Measurements from ENCODE around the gene CACNA2D2. TPM values are rescaled to one million over a fixed set of nuclear protein-coding genes. Genes with fewer than 3 reads are reported as not detected.
A peak's percentile ranks its signal among the peaks of the same experiment; 100 is the strongest.

CACNA2D2 gene
- total RNA-seq, 1 experiment from 2014 or later: not detected

Small RNA genes within 50 kb of the gene (small RNA-seq; reads per million reads assigned to genes)
- 2.6 reads per million, percentile 62 among the genes with 10 or more reads in this experiment for gene RNA5SP131

Other genes with a start within 250 kb of the CACNA2D2 start
- gene SEMA3B, start 234.5 kb downstream of the CACNA2D2 start, total RNA-seq (2014; rRNA removed; shearing (Covaris generic); ENCODE audit: low replicate concordance): 0.15 and 0.29 TPM in 2 replicates
- 0.14 TPM in 1 of 2 replicates, not detected in the other for gene LSMEM2, start 224.5 kb downstream of the CACNA2D2 start, total RNA-seq (2014; rRNA removed; shearing (Covaris generic); ENCODE audit: low replicate concordance)
- gene IFRD2, start 211.2 kb downstream of the CACNA2D2 start, total RNA-seq (2014; rRNA removed; shearing (Covaris generic); ENCODE audit: low replicate concordance): 75.2 and 82.1 TPM in 2 replicates
- 9.3 and 17.2 TPM in 2 replicates for gene HYAL3, start 204.2 kb downstream of the CACNA2D2 start, total RNA-seq (2014; rRNA removed; shearing (Covaris generic); ENCODE audit: low replicate concordance)
- 18.1 and 20.3 TPM in 2 replicates for gene NAA80, start 204.2 kb downstream of the CACNA2D2 start, total RNA-seq (2014; rRNA removed; shearing (Covaris generic); ENCODE audit: low replicate concordance)
- 0.14 and 0.71 TPM in 2 replicates for gene HYAL1, start 200.1 kb downstream of the CACNA2D2 start, total RNA-seq (2014; rRNA removed; shearing (Covaris generic); ENCODE audit: low replicate concordance)
- 12.8 and 22.5 TPM in 2 replicates for gene HYAL2, start 180.9 kb downstream of the CACNA2D2 start, total RNA-seq (2014; rRNA removed; shearing (Covaris generic); ENCODE audit: low replicate concordance)
- gene TUSC2, start 175.4 kb downstream of the CACNA2D2 start, total RNA-seq (2014; rRNA removed; shearing (Covaris generic); ENCODE audit: low replicate concordance): 38.1 and 49.6 TPM in 2 replicates
- gene RASSF1, start 162.8 kb downstream of the CACNA2D2 start, total RNA-seq (2014; rRNA removed; shearing (Covaris generic); ENCODE audit: low replicate concordance): 33.3 and 69.4 TPM in 2 replicates
- 1.3 and 1.4 TPM in 2 replicates for gene ZMYND10, start 157.9 kb downstream of the CACNA2D2 start, total RNA-seq (2014; rRNA removed; shearing (Covaris generic); ENCODE audit: low replicate concordance)
- 51.2 and 71.1 TPM in 2 replicates for gene NPRL2, start 152.9 kb downstream of the CACNA2D2 start, total RNA-seq (2014; rRNA removed; shearing (Covaris generic); ENCODE audit: low replicate concordance)
- gene CYB561D2, start 152.8 kb downstream of the CACNA2D2 start, total RNA-seq (2014; rRNA removed; shearing (Covaris generic); ENCODE audit: low replicate concordance): 32.5 and 35.0 TPM in 2 replicates
- gene TMEM115, start 144.1 kb downstream of the CACNA2D2 start, total RNA-seq (2014; rRNA removed; shearing (Covaris generic); ENCODE audit: low replicate concordance): 13.8 and 25.8 TPM in 2 replicates
- 0.15 and 3.3 TPM in 2 replicates for gene C3orf18, start 64.1 kb upstream of the CACNA2D2 start, total RNA-seq (2014; rRNA removed; shearing (Covaris generic); ENCODE audit: low replicate concordance)
- 10.9 and 17.0 TPM in 2 replicates for gene HEMK1, start 65.9 kb upstream of the CACNA2D2 start, total RNA-seq (2014; rRNA removed; shearing (Covaris generic); ENCODE audit: low replicate concordance)
- not detected in 2 replicates for gene CISH, start 108.1 kb upstream of the CACNA2D2 start, total RNA-seq (2014; rRNA removed; shearing (Covaris generic); ENCODE audit: low replicate concordance)
- gene MAPKAPK3, start 113.5 kb upstream of the CACNA2D2 start, total RNA-seq (2014; rRNA removed; shearing (Covaris generic); ENCODE audit: low replicate concordance): 20.8 and 21.7 TPM in 2 replicates
- 0.04 TPM in 2 replicates for gene DOCK3, start 171.3 kb upstream of the CACNA2D2 start, total RNA-seq (2014; rRNA removed; shearing (Covaris generic); ENCODE audit: low replicate concordance)

Data from Karpas-422 (cell line).